GM19397 (cell line): Measurements from ENCODE around the gene ULK4.
"Not testable (repeated sequence)": the region's sequence is repeated elsewhere in the genome, so short reads cannot be mapped to it uniquely, and the experiment has no call there.

Source experiments
- ATAC-seq: cut with Tn5 transposase; IDR thresholded peaks from one replicate; pipeline ENCODE4 v1.9.1; 2021; ENCODE audit warnings: mild to moderate bottlenecking, moderate library complexity; ENCODE audit not compliant: unreplicated experiment

ULK4 gene

DNA sequence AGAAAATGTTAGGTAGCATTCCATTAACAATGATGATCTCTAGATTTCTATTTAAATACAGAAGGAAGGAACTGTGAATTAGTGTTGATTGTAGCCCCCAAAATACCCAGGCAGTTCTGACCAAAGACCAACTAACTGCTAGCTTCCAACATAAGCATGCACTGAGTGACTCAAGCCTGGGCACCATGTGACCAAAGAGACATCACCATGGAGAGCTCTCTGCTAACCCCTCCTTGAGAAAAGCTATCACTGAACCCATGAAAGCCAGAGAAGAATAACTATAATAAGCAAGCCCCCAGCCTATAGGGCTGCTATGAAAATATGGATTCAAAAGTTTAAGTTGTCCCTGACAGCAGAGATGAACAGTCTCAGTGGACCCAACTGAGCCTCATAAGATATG, 310.2 kb downstream of the ULK4 start:
- ATAC-seq, result no peak

- no peak for ATAC-seq
Measured at GRCh38 chr3:41650406-41650805, 311.5 kb downstream of the ULK4 start.

GRCh38 chr3:41649129-41649739, 312.7 kb downstream of the ULK4 start:
- no peak for ATAC-seq

DNA sequence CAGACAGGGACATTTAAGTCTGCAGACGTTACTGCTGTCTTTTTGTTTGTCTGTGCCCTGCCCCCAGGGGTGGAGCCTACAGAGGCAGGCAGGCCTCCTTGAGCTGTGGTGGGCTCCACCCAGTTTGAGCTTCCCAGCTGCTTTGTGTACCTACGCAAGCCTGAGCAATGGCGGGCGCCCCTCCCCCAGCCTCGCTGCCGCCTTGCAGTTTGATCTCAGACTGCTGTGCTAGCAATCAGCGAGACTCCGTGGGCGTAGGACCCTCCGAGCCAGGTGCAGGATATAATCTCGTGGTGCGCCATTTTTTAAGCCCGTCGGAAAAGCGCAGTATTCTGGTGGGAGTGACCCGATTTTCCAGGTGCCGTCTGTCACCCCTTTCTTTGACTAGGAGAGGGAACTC, 314.2 kb downstream of the ULK4 start:
- not testable (repeated sequence) for ATAC-seq

GRCh38 chr3:41640076-41640475, 321.8 kb downstream of the ULK4 start:
- no peak for ATAC-seq

- ATAC-seq, result no peak
Measured at GRCh38 chr3:41638381-41638780, 323.5 kb downstream of the ULK4 start.

- no peak for ATAC-seq
Measured at GRCh38 chr3:41632700-41633099, 329.2 kb downstream of the ULK4 start.

DNA sequence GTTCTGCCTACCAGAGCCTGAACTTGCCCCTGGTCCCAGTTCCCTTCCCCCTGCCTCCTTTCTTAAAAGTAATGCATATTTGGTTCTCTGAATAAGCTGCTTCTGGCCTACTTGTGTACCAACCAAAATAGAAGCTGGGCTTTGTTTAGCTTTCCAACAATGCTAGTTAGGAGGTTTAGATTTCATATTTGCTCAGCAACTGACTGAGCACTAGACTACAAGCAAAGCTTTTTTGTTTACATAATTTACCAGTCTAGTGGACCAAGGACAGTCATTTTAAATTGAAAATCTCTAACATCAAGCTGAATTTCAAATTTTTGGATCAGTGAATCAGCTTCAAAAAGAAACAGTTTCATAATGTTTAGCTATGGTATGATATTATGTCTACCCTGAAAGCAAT, 331.2 kb downstream of the ULK4 start:
- no peak for ATAC-seq

GRCh38 chr3:41629986-41630385, 331.9 kb downstream of the ULK4 start:
- no peak for ATAC-seq

GRCh38 chr3:41629072-41629471, 332.8 kb downstream of the ULK4 start:
- no peak for ATAC-seq

GRCh38 chr3:41627477-41628087, 334.3 kb downstream of the ULK4 start:
- no peak for ATAC-seq

DNA sequence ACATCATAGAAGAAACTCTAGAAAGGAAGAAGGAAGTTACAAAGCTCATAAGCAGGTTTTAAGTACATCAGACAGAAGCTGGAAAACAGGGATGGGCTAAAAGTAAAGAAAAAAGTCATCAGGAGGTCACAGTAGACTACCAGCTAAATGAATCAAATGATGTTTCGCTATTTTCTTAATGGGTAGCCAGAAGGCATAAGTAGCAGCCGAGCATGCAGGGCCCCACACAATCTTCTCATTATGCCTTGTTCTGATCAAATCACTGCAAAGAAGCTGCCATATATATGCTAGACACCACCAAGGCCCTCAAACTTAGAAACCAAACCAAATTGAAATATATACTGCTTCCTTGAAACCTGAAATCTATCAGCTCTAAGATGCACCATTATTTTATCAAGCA, 349.1 kb downstream of the ULK4 start:
- ATAC-seq, result no peak

- no peak for ATAC-seq
Measured at GRCh38 chr3:41611008-41611407, 350.9 kb downstream of the ULK4 start.

DNA sequence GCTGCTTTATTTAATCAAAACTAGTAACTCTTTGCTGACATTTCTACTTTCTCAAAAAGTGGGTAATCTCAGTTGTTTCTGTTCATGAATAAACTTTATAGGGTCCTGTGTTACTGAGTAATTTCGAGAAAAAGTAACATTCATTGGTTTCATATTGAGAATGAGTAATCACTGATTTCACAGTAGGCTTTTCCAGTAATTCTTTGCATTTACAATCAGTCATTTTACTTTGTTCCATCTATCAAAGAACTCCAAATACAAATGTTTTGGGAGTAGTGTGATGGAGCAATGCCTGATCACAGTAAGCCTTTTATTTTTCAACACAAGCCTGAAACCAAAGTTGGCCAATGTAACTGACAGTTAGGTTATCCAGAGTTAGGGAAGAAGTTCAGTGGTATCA, 353.6 kb downstream of the ULK4 start:
- no peak for ATAC-seq

GRCh38 chr3:41603807-41604206, 358.1 kb downstream of the ULK4 start:
- no peak for ATAC-seq

GRCh38 chr3:41602121-41602520, 359.8 kb downstream of the ULK4 start:
- no peak for ATAC-seq

DNA sequence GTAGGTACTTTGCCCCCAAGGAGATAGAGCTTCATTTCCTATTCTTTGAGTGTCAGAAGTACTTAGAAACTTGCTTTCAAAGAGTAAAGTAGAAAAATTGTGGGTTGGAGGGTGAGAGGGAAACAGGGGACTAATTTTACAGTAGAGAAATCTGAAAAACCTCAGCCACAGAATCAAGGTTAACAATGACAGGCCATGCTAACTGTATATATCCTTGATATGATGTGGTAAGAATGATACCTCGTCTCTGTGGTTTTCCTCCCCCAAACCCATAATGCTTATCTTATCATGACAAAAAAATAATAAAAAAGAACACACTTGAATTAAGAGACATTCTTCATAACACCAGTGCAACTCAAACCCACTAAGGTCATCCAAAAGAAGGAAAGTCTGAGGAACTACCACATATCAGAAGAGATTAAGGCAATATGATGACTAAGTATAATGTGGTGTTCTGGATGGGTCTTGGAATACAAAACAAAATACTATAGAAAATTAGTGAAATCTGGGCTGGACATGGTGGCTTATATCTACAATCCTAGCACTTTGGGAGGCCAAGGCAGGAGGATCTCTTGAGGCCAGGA, 360.4 kb downstream of the ULK4 start:
- ATAC-seq, result no peak

DNA sequence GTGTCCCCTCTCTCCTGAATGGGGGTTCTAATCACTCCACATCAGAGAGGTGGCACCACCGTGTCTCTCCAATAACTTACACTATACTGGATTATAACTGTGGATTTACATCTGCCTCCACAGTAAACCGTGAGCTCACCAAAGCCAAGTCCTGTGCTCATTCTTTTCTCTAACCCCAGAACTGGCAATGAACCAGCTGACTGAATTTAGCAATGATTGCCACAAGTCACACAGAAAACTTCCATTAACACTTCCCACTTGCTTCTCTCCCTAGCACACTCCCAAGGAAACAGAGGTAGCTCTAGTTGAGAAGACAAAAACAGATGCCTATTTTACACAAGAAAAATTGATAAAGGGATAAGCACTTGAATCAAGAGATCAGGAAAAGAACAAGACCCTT, 361.3 kb downstream of the ULK4 start:
- no peak for ATAC-seq

GRCh38 chr3:41599127-41599484, 362.8 kb downstream of the ULK4 start:
- no peak for ATAC-seq

GRCh38 chr3:41598402-41599126, 363.3 kb downstream of the ULK4 start:
- ATAC-seq, result no peak

GRCh38 chr3:41593774-41594173, 368.1 kb downstream of the ULK4 start:
- ATAC-seq, result no peak
